ENCODE data around the gene ITGAD.

ITGAD gene

DNA sequence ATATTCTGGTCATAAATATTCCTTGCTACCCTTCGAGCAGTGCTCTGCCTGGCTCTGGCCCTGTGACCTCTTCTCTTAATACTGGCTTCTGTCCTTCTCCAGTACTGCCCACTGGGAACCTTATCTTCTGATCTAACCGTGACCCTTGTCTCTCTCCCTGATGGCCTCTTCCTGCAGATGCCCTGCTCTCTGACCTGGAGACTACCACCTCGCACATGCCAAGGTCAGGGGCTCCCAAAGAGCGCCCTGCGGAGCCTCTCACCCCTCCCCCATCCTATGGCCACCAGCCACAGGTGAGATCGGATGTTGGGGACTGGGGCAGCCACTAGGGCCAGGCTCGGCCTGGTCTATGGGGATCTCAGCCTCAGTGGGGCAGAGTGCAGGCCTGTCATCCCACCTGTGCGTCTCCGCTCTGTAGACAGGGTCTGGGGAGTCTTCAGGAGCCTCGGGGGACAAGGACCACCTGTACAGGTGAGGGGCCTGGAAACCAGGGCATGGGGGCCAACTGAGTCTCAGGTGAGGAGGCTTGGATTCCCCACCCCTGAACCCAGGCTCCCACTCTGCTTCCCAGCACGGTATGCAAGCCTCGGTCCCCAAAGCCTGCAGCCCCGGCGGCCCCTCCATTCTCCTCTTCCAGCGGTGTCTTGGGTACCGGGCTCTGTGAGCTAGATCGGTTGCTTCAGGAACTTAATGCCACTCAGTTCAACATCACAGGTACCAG, 80.3 kb downstream of the ITGAD start:
- no peak overlapping the region for H3K4me3 ChIP-seq (ENCODE audit: low read length)
- TF ChIP-seq, protein P1, sequence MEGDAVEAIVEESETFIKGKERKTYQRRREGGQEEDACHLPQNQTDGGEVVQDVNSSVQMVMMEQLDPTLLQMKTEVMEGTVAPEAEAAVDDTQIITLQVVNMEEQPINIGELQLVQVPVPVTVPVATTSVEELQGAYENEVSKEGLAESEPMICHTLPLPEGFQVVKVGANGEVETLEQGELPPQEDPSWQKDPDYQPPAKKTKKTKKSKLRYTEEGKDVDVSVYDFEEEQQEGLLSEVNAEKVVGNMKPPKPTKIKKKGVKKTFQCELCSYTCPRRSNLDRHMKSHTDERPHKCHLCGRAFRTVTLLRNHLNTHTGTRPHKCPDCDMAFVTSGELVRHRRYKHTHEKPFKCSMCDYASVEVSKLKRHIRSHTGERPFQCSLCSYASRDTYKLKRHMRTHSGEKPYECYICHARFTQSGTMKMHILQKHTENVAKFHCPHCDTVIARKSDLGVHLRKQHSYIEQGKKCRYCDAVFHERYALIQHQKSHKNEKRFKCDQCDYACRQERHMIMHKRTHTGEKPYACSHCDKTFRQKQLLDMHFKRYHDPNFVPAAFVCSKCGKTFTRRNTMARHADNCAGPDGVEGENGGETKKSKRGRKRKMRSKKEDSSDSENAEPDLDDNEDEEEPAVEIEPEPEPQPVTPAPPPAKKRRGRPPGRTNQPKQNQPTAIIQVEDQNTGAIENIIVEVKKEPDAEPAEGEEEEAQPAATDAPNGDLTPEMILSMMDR (IDR thresholded peaks at IDR 0.05; ENCODE audit: low read depth, low read length): no peak
- TF ChIP-seq EZH2phosphoT487 (IDR thresholded peaks at IDR 0.05; ENCODE audit: low read depth): no peak
- H3K79me2 ChIP-seq (ENCODE audit: low read length): no peaks in the 10 kb centered on the region
- H3K9me3 ChIP-seq (ENCODE audit: insufficient read depth, low read length): no peaks in the 10 kb centered on the region
- no peaks in the 10 kb centered on the region for H3K27me3 ChIP-seq (ENCODE audit: low read depth, low read length)
- H4K20me1 ChIP-seq (ENCODE audit: insufficient read depth, low read length): no peaks in the 10 kb centered on the region
- 0 out of 2 replicates have a peak, but pooled peaks cover 3% of the 10 kb centered on the region for H3K4me1 ChIP-seq (ENCODE audit: low read length)
- no peak overlapping the region for H3K9ac ChIP-seq (ENCODE audit: low read length)
- no peak overlapping the region for H3K4me2 ChIP-seq (ENCODE audit: low read length)
- H2AFZ ChIP-seq (ENCODE audit: low read depth, low read length): no peak overlapping the region
- no peaks in the 10 kb centered on the region for H3K36me3 ChIP-seq (replicated peaks; ENCODE audit: low read depth, low read length)
- no peak overlapping the region for H3K27ac ChIP-seq (ENCODE audit: low read length)

DNA sequence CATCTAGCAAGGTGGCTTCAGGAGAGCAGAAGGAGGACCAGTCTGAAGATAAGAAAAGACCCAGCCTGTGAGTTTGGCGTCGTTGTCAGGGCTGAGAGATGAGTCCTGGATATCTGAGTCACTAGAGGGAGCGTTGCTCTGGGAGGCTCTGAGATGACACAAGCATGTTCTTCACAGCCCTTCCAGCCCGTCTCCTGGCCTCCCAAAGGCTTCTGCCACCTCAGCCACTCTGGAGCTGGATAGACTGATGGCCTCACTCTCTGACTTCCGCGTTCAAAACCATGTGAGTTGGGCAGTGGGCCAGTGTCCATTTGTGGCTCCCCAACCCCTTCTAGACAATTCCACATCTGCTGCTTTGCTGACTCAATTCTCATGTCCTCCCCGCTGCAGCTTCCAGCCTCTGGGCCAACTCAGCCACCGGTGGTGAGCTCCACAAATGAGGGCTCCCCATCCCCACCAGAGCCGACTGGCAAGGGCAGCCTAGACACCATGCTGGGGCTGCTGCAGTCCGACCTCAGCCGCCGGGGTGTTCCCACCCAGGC, 81.1 kb downstream of the ITGAD start:
- H3K79me2 ChIP-seq (ENCODE audit: low read length): no peaks in the 10 kb centered on the region
- H4K20me1 ChIP-seq (ENCODE audit: insufficient read depth, low read length): no peaks in the 10 kb centered on the region
- no peaks in the 10 kb centered on the region for H3K27me3 ChIP-seq (ENCODE audit: low read depth, low read length)
- H3K9ac ChIP-seq (ENCODE audit: low read length): no peak overlapping the region
- TF ChIP-seq, protein P1 (IDR thresholded peaks at IDR 0.05; ENCODE audit: low read depth, low read length): no peak
- TF ChIP-seq EZH2phosphoT487 (IDR thresholded peaks at IDR 0.05; ENCODE audit: low read depth): no peak
- no peak overlapping the region for H3K27ac ChIP-seq (ENCODE audit: low read length)
- 0 out of 2 replicates have a peak, but pooled peaks cover 3% of the 10 kb centered on the region for H3K4me1 ChIP-seq (ENCODE audit: low read length)
- H3K4me2 ChIP-seq (ENCODE audit: low read length): no peak overlapping the region
- H3K36me3 ChIP-seq (replicated peaks; ENCODE audit: low read depth, low read length): no peaks in the 10 kb centered on the region
- no peak overlapping the region for H3K4me3 ChIP-seq (ENCODE audit: low read length)
- H2AFZ ChIP-seq (ENCODE audit: low read depth, low read length): no peak overlapping the region
- H3K9me3 ChIP-seq (ENCODE audit: insufficient read depth, low read length): no peaks in the 10 kb centered on the region

DNA sequence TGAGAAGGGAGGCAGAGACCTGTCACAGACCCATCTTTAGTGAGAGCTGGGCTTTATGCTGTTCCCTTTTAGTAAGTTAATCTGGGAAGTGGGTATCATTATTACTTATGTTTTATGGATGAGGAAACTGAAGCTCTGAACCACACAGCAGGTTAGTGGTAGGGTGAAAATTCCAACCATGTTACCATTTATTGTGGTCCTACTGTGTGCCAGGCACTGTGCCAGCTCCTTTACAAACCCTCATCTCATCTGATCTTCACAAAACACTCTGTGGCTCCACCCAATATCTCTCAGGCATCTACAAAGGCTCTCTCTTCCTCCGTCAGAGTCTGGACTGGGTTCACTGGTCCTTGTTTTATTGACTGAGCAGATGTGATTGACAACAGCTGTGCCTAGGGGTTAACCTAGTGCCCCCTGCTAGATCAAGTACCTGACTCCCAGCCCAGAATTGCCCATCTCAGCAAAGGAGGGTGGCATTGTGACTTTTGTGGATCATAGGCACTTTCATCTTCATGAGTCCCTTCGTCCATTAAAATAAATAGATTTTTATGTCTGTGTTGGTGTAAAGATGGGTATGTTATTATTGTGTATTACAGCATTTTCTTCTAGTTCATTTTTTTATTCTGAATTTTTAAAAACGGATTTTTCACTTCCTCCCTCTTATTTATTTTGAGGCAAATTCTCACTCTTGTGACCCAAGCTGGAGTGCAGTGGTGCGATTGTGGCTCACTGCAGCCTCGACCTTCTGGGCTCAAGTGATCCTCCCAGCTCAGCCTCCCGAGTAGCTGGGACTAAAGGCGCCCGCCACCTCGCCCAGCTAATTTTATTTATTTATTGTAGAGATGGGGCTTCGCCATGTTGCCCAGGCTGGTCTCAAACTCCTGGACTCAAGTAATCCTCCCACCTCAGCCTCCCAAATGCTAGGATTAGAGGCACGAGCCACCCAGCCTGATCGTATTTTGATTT, 81.9 kb downstream of the ITGAD start:
- no peaks in the 10 kb centered on the region for H3K36me3 ChIP-seq (replicated peaks; ENCODE audit: low read depth, low read length)
- no peaks in the 10 kb centered on the region for H3K79me2 ChIP-seq (ENCODE audit: low read length)
- no peak overlapping the region for H3K27ac ChIP-seq (ENCODE audit: low read length)
- H3K9me3 ChIP-seq (ENCODE audit: insufficient read depth, low read length): no peaks in the 10 kb centered on the region
- no peaks in the 10 kb centered on the region for H4K20me1 ChIP-seq (ENCODE audit: insufficient read depth, low read length)
- 0 out of 2 replicates have a peak, but pooled peaks cover 3% of the 10 kb centered on the region for H3K4me1 ChIP-seq (ENCODE audit: low read length)
- TF ChIP-seq, protein P1 (IDR thresholded peaks at IDR 0.05; ENCODE audit: low read depth, low read length): no peak
- TF ChIP-seq EZH2phosphoT487 (IDR thresholded peaks at IDR 0.05; ENCODE audit: low read depth): no peak
- no peak overlapping the region for H3K4me3 ChIP-seq (ENCODE audit: low read length)
- no peak overlapping the region for H3K4me2 ChIP-seq (ENCODE audit: low read length)
- H3K27me3 ChIP-seq (ENCODE audit: low read depth, low read length): no peaks in the 10 kb centered on the region
- no peak overlapping the region for H2AFZ ChIP-seq (ENCODE audit: low read depth, low read length)
- H3K9ac ChIP-seq (ENCODE audit: low read length): no peak overlapping the region

GRCh38 chr16:31475946-31476302, 82.8 kb downstream of the ITGAD start:
- Histone ChIP-seq H3K27ac (ENCODE audit: low read length) (no peak overlapping the region), H3K9me3 (ENCODE audit: insufficient read depth, low read length) (no peaks in the 10 kb centered on the region), H3K4me2 (ENCODE audit: low read length) (no peak overlapping the region), H3K4me1 (ENCODE audit: low read length) (0 out of 2 replicates have a peak, but pooled peaks cover 3% of the 10 kb centered on the region), H3K4me3 (ENCODE audit: low read length) (no peak overlapping the region), H3K27me3 (ENCODE audit: low read depth, low read length) (no peaks in the 10 kb centered on the region), H3K9ac (ENCODE audit: low read length) (no peak overlapping the region), H3K79me2 (ENCODE audit: low read length) (no peaks in the 10 kb centered on the region), H4K20me1 (ENCODE audit: insufficient read depth, low read length) (no peaks in the 10 kb centered on the region), H2AFZ (ENCODE audit: low read depth, low read length) (no peak overlapping the region), H3K36me3 (replicated peaks; ENCODE audit: low read depth, low read length) (no peaks in the 10 kb centered on the region)
- TF ChIP-seq, protein P1 (IDR thresholded peaks at IDR 0.05; ENCODE audit: low read depth, low read length): no peak
- TF ChIP-seq EZH2phosphoT487 (IDR thresholded peaks at IDR 0.05; ENCODE audit: low read depth): no peak

Data from OCI-LY3 (cell line).